CD4-positive, alpha-beta memory T cell (primary cell): ENCODE results near the gene IFT122. TPM values are rescaled to one million over a fixed set of nuclear protein-coding genes. Genes with fewer than 3 reads are reported as not detected.
A peak's percentile ranks its signal among the peaks of the same experiment; 100 is the strongest.

Experiments
- CTCF ChIA-PET: fragments of 350-600 bp; sonication (Branson Sonifier 250); formaldehyde crosslinking; loops from one replicate; lab custom pipeline; 2021; ENCODE audit warnings: inconsistent platforms; ENCODE audit not compliant: partially characterized antibody; lab: Charles Lee
- POLR2A ChIA-PET: fragments of 350-600 bp; sonication (Branson Sonifier 250); formaldehyde crosslinking; loops from one replicate; lab custom pipeline; 2021; ENCODE audit not compliant: partially characterized antibody; lab: Charles Lee
- DNase-seq, 5 donors: peaks; one replicate each; pipeline versions ENCODE4 v3.0.0 to v3.0.0-alpha.2; 2020 to 2022; ENCODE audit warnings: mixed read lengths in 1 of 5
- H3K27ac ChIP-seq: one replicate; pipeline ENCODE4 v1.7.0; 2013; ENCODE audit warnings: low read depth, low read length
- H3K27me3 ChIP-seq: 2 replicates; pipeline ENCODE4 v1.7.0; 2013; ENCODE audit warnings: mild to moderate bottlenecking, low read length, moderate library complexity; ENCODE audit not compliant: insufficient read depth
- H3K36me3 ChIP-seq: 2 replicates; pipeline ENCODE4 v1.7.0; 2013; ENCODE audit warnings: mild to moderate bottlenecking, low read length, moderate library complexity; ENCODE audit not compliant: insufficient read depth
- H3K4me1 ChIP-seq: 2 replicates; pipeline ENCODE4 v1.7.0; 2013; ENCODE audit warnings: mild to moderate bottlenecking, low read length, moderate library complexity; ENCODE audit not compliant: insufficient read depth
- H3K4me3 ChIP-seq, 2 donors: one replicate each; pipeline ENCODE4 v1.7.0; 2013; ENCODE audit warnings: low read length in 2 of 2, mild to moderate bottlenecking in 1 of 2
- H3K9me3 ChIP-seq, 2 donors: one replicate each; pipeline ENCODE4 v1.7.0; 2013; ENCODE audit warnings: low read length in 2 of 2, control low read depth in 1 of 2; ENCODE audit not compliant: control insufficient read depth in 1 of 2
- H3K27ac Mint-ChIP-seq, 7 donors: one replicate each; pipeline ENCODE4 v1.8.0; 2020 to 2021; ENCODE audit warnings: mixed read lengths in 7 of 7, mild to moderate bottlenecking in 6 of 7, inconsistent platforms in 3 of 7, moderate library complexity in 3 of 7
- H3K27me3 Mint-ChIP-seq, 2 donors: one replicate each; pipeline ENCODE4 v1.8.0; 2020 to 2021; ENCODE audit warnings: mixed read lengths in 2 of 2
- H3K36me3 Mint-ChIP-seq, 2 donors: one replicate each; pipeline ENCODE4 v1.8.0; 2020 to 2021; ENCODE audit warnings: mixed read lengths in 2 of 2, inconsistent platforms in 1 of 2, mild to moderate bottlenecking in 1 of 2
- H3K4me1 Mint-ChIP-seq, 4 donors: one replicate each; pipeline ENCODE4 v1.8.0; 2020 to 2021; ENCODE audit warnings: mixed read lengths in 4 of 4, mild to moderate bottlenecking in 1 of 4
- H3K4me3 Mint-ChIP-seq, 8 donors: one replicate each; pipeline ENCODE4 v1.8.0; 2020 to 2021; ENCODE audit warnings: mixed read lengths in 8 of 8, mild to moderate bottlenecking in 7 of 8, moderate library complexity in 6 of 8, inconsistent platforms in 3 of 8
- H3K9me3 Mint-ChIP-seq, 8 donors: one replicate each; pipeline ENCODE4 v1.8.0; 2020 to 2021; ENCODE audit warnings: mixed read lengths in 8 of 8, mild to moderate bottlenecking in 5 of 8, inconsistent platforms in 3 of 8, moderate library complexity in 1 of 8
- intact Hi-C: fragments of 100-400 bp; cut with micrococcal nuclease; formaldehyde crosslinking; loops from one replicate; pipeline ENCODE4 v1.15.1; 2023
- polyA plus RNA-seq, 2 donors: library from polyadenylated mRNA; unstranded; fragments of 300-500 nt; fragmentation: Illumina TruSeq; gene quantifications; one replicate each; pipeline ENCODE4 v1.2.3, GENCODE V29; 2021
- total RNA-seq, 2 experiments: library from RNA; stranded (reverse); gene quantifications; one replicate each; pipeline ENCODE4 v1.2.3, GENCODE V29; 2021

The IFT122 gene
- total and polyA plus RNA-seq, 4 experiments from 2014 or later, result 5.3 to 21.8 (median 12.9) TPM

DNA sequence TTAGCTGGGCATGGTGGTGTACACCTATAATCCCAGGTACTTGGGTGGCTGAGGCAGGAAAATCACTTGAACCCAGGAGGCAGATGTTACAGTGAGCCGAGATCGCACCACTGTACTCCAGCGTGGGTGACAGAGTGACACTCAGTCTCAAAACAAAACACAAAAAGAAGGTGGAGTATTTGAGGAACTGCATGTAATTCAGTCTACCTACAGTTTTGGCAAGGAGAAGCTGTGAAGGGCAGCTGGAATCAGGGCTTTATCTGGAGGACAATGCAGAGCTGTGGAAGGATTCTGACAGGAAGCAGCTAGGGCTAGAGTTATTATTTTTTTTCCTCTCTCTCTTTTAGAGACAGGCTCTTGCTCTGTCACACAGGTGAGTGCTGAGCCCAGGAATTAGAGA lies 109.8 kb downstream of the IFT122 start:
- H3K27me3 Mint-ChIP-seq, result no peaks in the 10 kb centered on the region

DNA sequence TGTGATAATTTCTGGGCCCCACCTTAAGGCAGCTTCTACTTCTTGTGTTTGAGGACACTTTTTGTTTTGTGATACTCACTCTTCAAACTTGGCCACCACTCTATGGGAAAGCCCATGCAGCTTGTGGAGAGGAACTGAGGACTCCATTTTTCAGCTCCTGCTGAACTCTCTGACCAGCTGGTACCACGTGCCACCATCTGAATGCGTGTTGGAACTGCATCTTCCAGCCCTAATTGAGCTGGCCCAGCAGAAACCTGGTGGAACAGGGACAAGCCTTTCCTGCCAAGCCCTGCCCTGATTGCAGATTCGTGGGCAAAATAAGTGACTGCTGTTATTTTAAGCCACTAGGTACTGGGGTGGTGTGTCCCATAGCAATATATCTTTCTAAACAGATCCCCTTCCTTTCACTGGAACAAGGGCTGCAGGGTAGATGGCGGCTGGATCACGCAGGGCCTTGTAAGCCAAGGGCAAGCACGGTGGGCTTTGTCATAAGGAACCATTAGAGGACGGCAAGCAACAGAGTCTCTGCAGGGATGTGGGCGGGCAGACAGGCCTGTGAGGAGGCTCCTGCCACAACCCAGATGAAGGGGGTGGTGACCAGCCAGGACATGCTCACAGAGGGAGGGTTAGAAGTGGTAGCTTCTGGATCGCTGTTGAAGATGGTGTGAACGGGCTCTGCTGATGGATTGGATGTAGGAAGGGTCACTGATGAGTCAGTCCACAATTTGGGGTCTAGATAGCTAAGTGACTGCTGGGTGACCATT lies 112.4 kb downstream of the IFT122 start:
- peak overlapping the region in 1 of 8 donors; percentile 53 for H3K4me3 Mint-ChIP-seq
- H3K27ac ChIP-seq, result no peak overlapping the region
- intact Hi-C loops, result loop anchor here (10.0 kb wide), 1 partner anchor 52 kb away; the partner anchor contains the start of gene PLXND1
- no peaks in the 10 kb centered on the region for H3K9me3 ChIP-seq
- H3K27ac Mint-ChIP-seq, result peak overlapping the region in 3 of 7 donors; percentile 37 to 72 (median 45)
- H3K4me1 ChIP-seq, result peaks cover 8% of the 10 kb centered on the region
- H3K27me3 ChIP-seq, result no peaks in the 10 kb centered on the region
- DNase-seq, result no peak
- ChIA-PET CTCF (interaction anchor here (1.2 kb wide), 1 partner anchor 11 kb away, joined by 3 read pairs; no protein-coding TSS in a partner anchor), POLR2A (interaction anchor here (0.9 to 1.6 kb wide), 5 partner anchors 24 to 707 kb away, joined by 3 to 4 read pairs (median 4); no protein-coding TSS in a partner anchor)
- no peak overlapping the region for H3K4me3 ChIP-seq
- no peaks in the 10 kb centered on the region for H3K36me3 ChIP-seq
- no peaks in the 10 kb centered on the region for H3K36me3 Mint-ChIP-seq
- no peaks in the 10 kb centered on the region for H3K27me3 Mint-ChIP-seq
- H3K4me1 Mint-ChIP-seq, result peaks cover 4 to 17% (median 16%) of the 10 kb centered on the region in 4 donors
- no peaks in the 10 kb centered on the region for H3K9me3 Mint-ChIP-seq

More for the DNA sequence above, 109.8 kb downstream of the IFT122 start:
- Histone ChIP-seq H3K36me3 (no peaks in the 10 kb centered on the region), H3K27ac (no peak overlapping the region), H3K4me1 (peaks cover 8% of the 10 kb centered on the region), H3K9me3 (no peaks in the 10 kb centered on the region), H3K4me3 (no peak overlapping the region), H3K27me3 (no peaks in the 10 kb centered on the region)
- H3K4me1 Mint-ChIP-seq, result peaks cover 4 to 16% (median 14%) of the 10 kb centered on the region in 4 donors
- CTCF ChIA-PET, result interaction anchor here (1.2 to 1.5 kb wide), 3 partner anchors 9 to 60 kb away, joined by 3 read pairs; no protein-coding TSS in a partner anchor
- POLR2A ChIA-PET, result no interaction called here
- H3K27ac Mint-ChIP-seq, result peak overlapping the region in 3 of 7 donors; percentile 23 to 81 (median 77)
- H3K9me3 Mint-ChIP-seq, result no peaks in the 10 kb centered on the region
- no peaks in the 10 kb centered on the region for H3K36me3 Mint-ChIP-seq
- H3K4me3 Mint-ChIP-seq, result no peak overlapping the region
- DNase-seq, result no peak
- intact Hi-C loops, result loop anchor here (10.0 kb wide), 1 partner anchor 55 kb away; the partner anchor contains the start of gene PLXND1

DNA sequence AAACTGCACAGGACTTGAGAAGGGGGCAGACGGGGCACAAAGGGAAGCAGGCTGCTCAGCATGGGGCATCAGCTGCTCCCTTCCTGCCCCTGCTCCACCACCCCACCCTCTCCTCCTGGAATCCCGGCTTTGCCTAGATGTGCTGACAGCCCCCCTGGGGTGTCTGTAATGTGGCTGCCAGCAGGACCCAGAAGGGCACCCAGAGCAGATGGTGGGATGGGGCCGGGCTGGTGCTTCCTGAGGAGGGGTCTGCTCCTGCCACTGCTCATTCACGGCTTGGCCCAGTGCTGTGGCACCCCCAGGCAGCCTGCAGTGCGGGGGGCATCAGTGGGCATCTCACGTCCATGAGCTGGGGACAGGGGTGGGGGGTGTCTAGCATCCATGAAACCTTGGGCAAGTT lies 113.1 kb downstream of the IFT122 start:
- H3K27ac ChIP-seq, result no peak overlapping the region
- Mint-ChIP-seq H3K36me3 (no peaks in the 10 kb centered on the region), H3K27ac (peak overlapping the region in 1 of 7 donors; percentile 37), H3K4me3 (no peak overlapping the region), H3K27me3 (no peaks in the 10 kb centered on the region), H3K9me3 (no peaks in the 10 kb centered on the region), H3K4me1 (peaks cover 4 to 21% (median 18%) of the 10 kb centered on the region in 4 donors)
- no peaks in the 10 kb centered on the region for H3K9me3 ChIP-seq
- DNase-seq, result no peak
- no peaks in the 10 kb centered on the region for H3K36me3 ChIP-seq
- no peaks in the 10 kb centered on the region for H3K27me3 ChIP-seq
- POLR2A ChIA-PET, result interaction anchor here (0.9 to 1.6 kb wide), 4 partner anchors 23 to 707 kb away, joined by 3 to 4 read pairs (median 4); no protein-coding TSS in a partner anchor
- peaks cover 8% of the 10 kb centered on the region for H3K4me1 ChIP-seq
- CTCF ChIA-PET, result no interaction called here
- intact Hi-C loops, result loop anchor here (10.0 kb wide), 1 partner anchor 52 kb away; the partner anchor contains the start of gene PLXND1
- no peak overlapping the region for H3K4me3 ChIP-seq

- Histone ChIP-seq H3K9me3 (no peaks in the 10 kb centered on the region), H3K27ac (no peak overlapping the region), H3K36me3 (no peaks in the 10 kb centered on the region), H3K27me3 (no peaks in the 10 kb centered on the region), H3K4me1 (peaks cover 8% of the 10 kb centered on the region), H3K4me3 (no peak overlapping the region)
- POLR2A ChIA-PET, result interaction anchor here (1.1 to 2.6 kb wide), 5 partner anchors 23 to 708 kb away, joined by 3 to 12 read pairs (median 4); no protein-coding TSS in a partner anchor
- no peak for DNase-seq
- CTCF ChIA-PET, result interaction anchor here (1.5 to 1.6 kb wide), 2 partner anchors 63 to 115 kb away, joined by 3 to 5 read pairs; no protein-coding TSS in a partner anchor
- Mint-ChIP-seq H3K27ac (peak overlapping the region in 2 of 7 donors; percentile 5 to 76), H3K36me3 (no peaks in the 10 kb centered on the region), H3K4me3 (peak overlapping the region in 6 of 8 donors; percentile 0 to 57 (median 28)), H3K4me1 (peaks cover 4 to 24% (median 19%) of the 10 kb centered on the region in 4 donors), H3K9me3 (no peaks in the 10 kb centered on the region), H3K27me3 (no peaks in the 10 kb centered on the region)
- intact Hi-C loops, result loop anchor here (10.0 kb wide), 1 partner anchor 51 kb away; the partner anchor contains the start of gene PLXND1
Observed at GRCh38 chr3:129553719-129554118, 113.7 kb downstream of the IFT122 start.

GRCh38 chr3:129554356-129555152 lies 114.5 kb downstream of the IFT122 start:
- H3K4me1 ChIP-seq, result peaks cover 8% of the 10 kb centered on the region
- Mint-ChIP-seq H3K9me3 (no peaks in the 10 kb centered on the region), H3K27ac (peak overlapping the region in 4 of 7 donors; percentile 58 to 77 (median 72)), H3K4me3 (peak overlapping the region in 2 of 8 donors; percentile 0 to 19), H3K27me3 (no peaks in the 10 kb centered on the region), H3K36me3 (no peaks in the 10 kb centered on the region), H3K4me1 (peaks cover 4 to 24% (median 19%) of the 10 kb centered on the region in 4 donors)
- no peaks in the 10 kb centered on the region for H3K27me3 ChIP-seq
- CTCF ChIA-PET, result interaction anchor here (1.5 to 1.6 kb wide), 2 partner anchors 64 to 115 kb away, joined by 3 to 5 read pairs; no protein-coding TSS in a partner anchor
- H3K4me3 ChIP-seq, result no peak overlapping the region
- H3K36me3 ChIP-seq, result no peaks in the 10 kb centered on the region
- intact Hi-C loops, result loop anchor here (10.0 kb wide), 1 partner anchor 50 kb away; the partner anchor contains the start of gene PLXND1
- H3K9me3 ChIP-seq, result no peaks in the 10 kb centered on the region
- DNase-seq, result no peak
- H3K27ac ChIP-seq, result no peak overlapping the region
- POLR2A ChIA-PET, result interaction anchor here (1.0 to 2.6 kb wide), 3 partner anchors 22 to 51 kb away, joined by 3 to 12 read pairs (median 7); no protein-coding TSS in a partner anchor

- Mint-ChIP-seq H3K36me3 (no peaks in the 10 kb centered on the region), H3K27me3 (no peaks in the 10 kb centered on the region), H3K9me3 (no peaks in the 10 kb centered on the region), H3K4me1 (peaks cover 4 to 24% (median 19%) of the 10 kb centered on the region in 4 donors), H3K4me3 (no peak overlapping the region), H3K27ac (peak overlapping the region in 1 of 7 donors; percentile 72)
- no peak for DNase-seq
- H3K4me3 ChIP-seq, result no peak overlapping the region
- CTCF ChIA-PET, result interaction anchor here (1.5 to 1.6 kb wide), 2 partner anchors 65 to 116 kb away, joined by 3 to 5 read pairs; no protein-coding TSS in a partner anchor
- H3K4me1 ChIP-seq, result peaks cover 8% of the 10 kb centered on the region
- no peak overlapping the region for H3K27ac ChIP-seq
- H3K36me3 ChIP-seq, result no peaks in the 10 kb centered on the region
- H3K27me3 ChIP-seq, result no peaks in the 10 kb centered on the region
- no peaks in the 10 kb centered on the region for H3K9me3 ChIP-seq
- intact Hi-C loops, result loop anchor here (10.0 kb wide), 1 partner anchor 50 kb away; the partner anchor contains the start of gene PLXND1
- POLR2A ChIA-PET, result interaction anchor here (1.0 to 2.6 kb wide), 3 partner anchors 22 to 50 kb away, joined by 3 to 12 read pairs (median 7); no protein-coding TSS in a partner anchor
Observed at GRCh38 chr3:129555153-129555550, 115.1 kb downstream of the IFT122 start.
